ENCODE data around the gene RBX1.

RBX1 gene

GRCh38 chr22:40922484-40923303, 28.5 kb upstream of the RBX1 start (continued):
- TF ChIP-seq, protein P1, sequence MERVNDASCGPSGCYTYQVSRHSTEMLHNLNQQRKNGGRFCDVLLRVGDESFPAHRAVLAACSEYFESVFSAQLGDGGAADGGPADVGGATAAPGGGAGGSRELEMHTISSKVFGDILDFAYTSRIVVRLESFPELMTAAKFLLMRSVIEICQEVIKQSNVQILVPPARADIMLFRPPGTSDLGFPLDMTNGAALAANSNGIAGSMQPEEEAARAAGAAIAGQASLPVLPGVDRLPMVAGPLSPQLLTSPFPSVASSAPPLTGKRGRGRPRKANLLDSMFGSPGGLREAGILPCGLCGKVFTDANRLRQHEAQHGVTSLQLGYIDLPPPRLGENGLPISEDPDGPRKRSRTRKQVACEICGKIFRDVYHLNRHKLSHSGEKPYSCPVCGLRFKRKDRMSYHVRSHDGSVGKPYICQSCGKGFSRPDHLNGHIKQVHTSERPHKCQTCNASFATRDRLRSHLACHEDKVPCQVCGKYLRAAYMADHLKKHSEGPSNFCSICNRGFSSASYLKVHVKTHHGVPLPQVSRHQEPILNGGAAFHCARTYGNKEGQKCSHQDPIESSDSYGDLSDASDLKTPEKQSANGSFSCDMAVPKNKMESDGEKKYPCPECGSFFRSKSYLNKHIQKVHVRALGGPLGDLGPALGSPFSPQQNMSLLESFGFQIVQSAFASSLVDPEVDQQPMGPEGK (CRISPR knock-in tag; IDR thresholded peaks at IDR 0.05; ENCODE audit: borderline replicate concordance) = no peak

DNA sequence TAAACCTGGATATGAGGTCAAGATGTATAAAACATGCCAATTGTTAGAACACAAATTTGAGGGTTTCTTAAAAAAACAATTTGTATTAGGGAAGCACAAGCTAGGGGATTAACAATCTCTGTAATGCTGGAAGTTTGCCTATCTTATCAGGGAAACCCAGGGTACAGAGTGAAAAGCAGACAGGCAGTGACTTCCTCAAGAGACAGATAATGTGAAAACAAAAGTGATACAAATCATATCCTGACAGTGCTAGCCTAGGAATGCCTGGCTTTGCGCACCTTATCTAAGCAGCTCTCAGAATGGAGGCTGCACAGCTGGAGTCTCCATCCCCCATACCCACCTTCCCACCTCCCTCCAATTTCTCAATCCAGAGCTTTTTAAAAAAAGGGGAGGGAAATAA, 22.5 kb upstream of the RBX1 start:
- TF ChIP-seq ISL1 (CRISPR knock-in tag; IDR thresholded peaks at IDR 0.05) = no peak
- TF ChIP-seq, protein P1 (CRISPR knock-in tag; IDR thresholded peaks at IDR 0.05; ENCODE audit: borderline replicate concordance) = no peak
- no peak for TF ChIP-seq ARNTL (CRISPR knock-in tag; IDR thresholded peaks at IDR 0.05; ENCODE audit: borderline replicate concordance, low read depth)
- TF ChIP-seq, protein P2, sequence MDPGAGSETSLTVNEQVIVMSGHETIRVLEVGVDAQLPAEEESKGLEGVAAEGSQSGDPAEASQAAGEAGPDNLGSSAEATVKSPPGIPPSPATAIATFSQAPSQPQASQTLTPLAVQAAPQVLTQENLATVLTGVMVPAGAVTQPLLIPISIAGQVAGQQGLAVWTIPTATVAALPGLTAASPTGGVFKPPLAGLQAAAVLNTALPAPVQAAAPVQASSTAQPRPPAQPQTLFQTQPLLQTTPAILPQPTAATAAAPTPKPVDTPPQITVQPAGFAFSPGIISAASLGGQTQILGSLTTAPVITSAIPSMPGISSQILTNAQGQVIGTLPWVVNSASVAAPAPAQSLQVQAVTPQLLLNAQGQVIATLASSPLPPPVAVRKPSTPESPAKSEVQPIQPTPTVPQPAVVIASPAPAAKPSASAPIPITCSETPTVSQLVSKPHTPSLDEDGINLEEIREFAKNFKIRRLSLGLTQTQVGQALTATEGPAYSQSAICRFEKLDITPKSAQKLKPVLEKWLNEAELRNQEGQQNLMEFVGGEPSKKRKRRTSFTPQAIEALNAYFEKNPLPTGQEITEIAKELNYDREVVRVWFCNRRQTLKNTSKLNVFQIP (CRISPR knock-in tag; IDR thresholded peaks at IDR 0.05; ENCODE audit: borderline replicate concordance, low read depth) = no peak
- TF ChIP-seq ZC3H10 (CRISPR knock-in tag; IDR thresholded peaks at IDR 0.05) = no peak
- TF ChIP-seq SNAI2 (CRISPR knock-in tag; IDR thresholded peaks at IDR 0.05) = no peak
- TF ChIP-seq OSR1 (CRISPR knock-in tag; IDR thresholded peaks at IDR 0.05) = no peak
- no peak for ATAC-seq

GRCh38 chr22:40932396-40932795, 18.8 kb upstream of the RBX1 start:
- TF ChIP-seq, protein P3, sequence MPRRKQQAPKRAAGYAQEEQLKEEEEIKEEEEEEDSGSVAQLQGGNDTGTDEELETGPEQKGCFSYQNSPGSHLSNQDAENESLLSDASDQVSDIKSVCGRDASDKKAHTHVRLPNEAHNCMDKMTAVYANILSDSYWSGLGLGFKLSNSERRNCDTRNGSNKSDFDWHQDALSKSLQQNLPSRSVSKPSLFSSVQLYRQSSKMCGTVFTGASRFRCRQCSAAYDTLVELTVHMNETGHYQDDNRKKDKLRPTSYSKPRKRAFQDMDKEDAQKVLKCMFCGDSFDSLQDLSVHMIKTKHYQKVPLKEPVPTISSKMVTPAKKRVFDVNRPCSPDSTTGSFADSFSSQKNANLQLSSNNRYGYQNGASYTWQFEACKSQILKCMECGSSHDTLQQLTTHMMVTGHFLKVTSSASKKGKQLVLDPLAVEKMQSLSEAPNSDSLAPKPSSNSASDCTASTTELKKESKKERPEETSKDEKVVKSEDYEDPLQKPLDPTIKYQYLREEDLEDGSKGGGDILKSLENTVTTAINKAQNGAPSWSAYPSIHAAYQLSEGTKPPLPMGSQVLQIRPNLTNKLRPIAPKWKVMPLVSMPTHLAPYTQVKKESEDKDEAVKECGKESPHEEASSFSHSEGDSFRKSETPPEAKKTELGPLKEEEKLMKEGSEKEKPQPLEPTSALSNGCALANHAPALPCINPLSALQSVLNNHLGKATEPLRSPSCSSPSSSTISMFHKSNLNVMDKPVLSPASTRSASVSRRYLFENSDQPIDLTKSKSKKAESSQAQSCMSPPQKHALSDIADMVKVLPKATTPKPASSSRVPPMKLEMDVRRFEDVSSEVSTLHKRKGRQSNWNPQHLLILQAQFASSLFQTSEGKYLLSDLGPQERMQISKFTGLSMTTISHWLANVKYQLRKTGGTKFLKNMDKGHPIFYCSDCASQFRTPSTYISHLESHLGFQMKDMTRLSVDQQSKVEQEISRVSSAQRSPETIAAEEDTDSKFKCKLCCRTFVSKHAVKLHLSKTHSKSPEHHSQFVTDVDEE (CRISPR knock-in tag; IDR thresholded peaks at IDR 0.05) = no peak
- TF ChIP-seq ARNTL (CRISPR knock-in tag; IDR thresholded peaks at IDR 0.05; ENCODE audit: borderline replicate concordance, low read depth) (no peak), ZC3H10 (CRISPR knock-in tag; IDR thresholded peaks at IDR 0.05) (no peak), SNAI2 (CRISPR knock-in tag; IDR thresholded peaks at IDR 0.05) (no peak), TCF4 (CRISPR knock-in tag; IDR thresholded peaks at IDR 0.05; ENCODE audit: borderline replicate concordance) (no peak), ZNF565 (CRISPR knock-in tag; conservative IDR thresholded peaks at IDR 0.05; ENCODE audit: low read depth) (no peak), ISL1 (CRISPR knock-in tag; IDR thresholded peaks at IDR 0.05) (no peak), CREB5 (CRISPR knock-in tag; IDR thresholded peaks at IDR 0.05; ENCODE audit: low read depth) (no peak), ZFP30 (CRISPR knock-in tag; IDR thresholded peaks at IDR 0.05) (no peak), ZNF70 (CRISPR knock-in tag; IDR thresholded peaks at IDR 0.05) (no peak)
- ATAC-seq = no peak

DNA sequence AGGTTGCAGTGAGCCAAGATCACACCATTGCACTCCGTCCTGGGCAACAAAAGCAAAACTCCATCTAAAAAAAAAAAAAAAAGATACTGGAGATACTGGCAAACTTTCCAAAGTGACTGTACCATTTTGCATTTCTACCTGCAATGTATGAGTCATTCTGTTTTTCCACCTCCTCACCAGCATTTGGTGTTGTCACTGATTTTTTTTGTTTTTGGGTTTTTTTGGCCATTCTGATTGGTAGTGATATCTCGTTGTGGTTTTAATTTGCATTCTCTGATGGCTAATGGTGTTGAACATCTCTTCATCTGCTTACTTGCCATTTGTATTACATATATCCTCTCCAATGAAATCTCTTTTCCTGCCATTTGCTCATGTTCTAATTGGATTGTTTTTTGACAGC, 12.0 kb upstream of the RBX1 start:
- no peak for ATAC-seq
- TF ChIP-seq, protein P1 (CRISPR knock-in tag; IDR thresholded peaks at IDR 0.05; ENCODE audit: borderline replicate concordance) = no peak
- TF ChIP-seq CSDC2 (CRISPR knock-in tag; IDR thresholded peaks at IDR 0.05) (no peak), ZNF565 (CRISPR knock-in tag; conservative IDR thresholded peaks at IDR 0.05; ENCODE audit: low read depth) (no peak), BACH2 (CRISPR knock-in tag; IDR thresholded peaks at IDR 0.05; ENCODE audit: borderline replicate concordance) (no peak), CREB5 (CRISPR knock-in tag; IDR thresholded peaks at IDR 0.05; ENCODE audit: low read depth) (no peak), ARNTL (CRISPR knock-in tag; IDR thresholded peaks at IDR 0.05; ENCODE audit: borderline replicate concordance, low read depth) (no peak), TOX (CRISPR knock-in tag; IDR thresholded peaks at IDR 0.05; ENCODE audit: borderline replicate concordance) (no peak), ZNF8 (CRISPR knock-in tag; IDR thresholded peaks at IDR 0.05) (no peak)
